Dendritic cell treated with granulocyte-macrophage colony-stimulating factor and Interleukin-4, amounts not matched to agents 40 ng/mL and 50 ng/mL, for 4 days (primary cell): ENCODE measurements around the gene VNN1.
"Not testable (repeated sequence)": the region's sequence is repeated elsewhere in the genome, so short reads cannot be mapped to it uniquely, and the experiment has no call there.

Source experiments
- H3K27ac Mint-ChIP-seq: one replicate; pipeline ENCODE4 v1.8.0; 2022; ENCODE audit warnings: mild to moderate bottlenecking, mixed read lengths
- H3K27me3 Mint-ChIP-seq: one replicate; pipeline ENCODE4 v1.8.0; 2022; ENCODE audit warnings: mild to moderate bottlenecking, mixed read lengths
- H3K36me3 Mint-ChIP-seq: one replicate; pipeline ENCODE4 v1.8.0; 2022; ENCODE audit warnings: low read depth, mixed read lengths
- H3K4me1 Mint-ChIP-seq: one replicate; pipeline ENCODE4 v1.8.0; 2022; ENCODE audit warnings: low read depth, mixed read lengths
- H3K4me3 Mint-ChIP-seq: one replicate; pipeline ENCODE4 v1.8.0; 2022; ENCODE audit warnings: mild to moderate bottlenecking, moderate library complexity, mixed read lengths
- H3K9me3 Mint-ChIP-seq: one replicate; pipeline ENCODE4 v1.8.0; 2022; ENCODE audit warnings: mixed read lengths
- intact Hi-C: fragments of 100-400 bp; cut with micrococcal nuclease; formaldehyde crosslinking; loops from one replicate; pipeline ENCODE4 v1.15.0; 2022

Gene VNN1

GRCh38 chr6:132708771-132709170, 5.1 kb downstream of the VNN1 start:
- H3K27me3 Mint-ChIP-seq = no peaks in the 10 kb centered on the region
- no peak overlapping the region for H3K4me3 Mint-ChIP-seq
- no peaks in the 10 kb centered on the region for H3K36me3 Mint-ChIP-seq
- H3K27ac Mint-ChIP-seq = no peak overlapping the region
- intact Hi-C loops = no loop called here
- H3K9me3 Mint-ChIP-seq = peaks cover 10% of the 10 kb centered on the region
- peaks cover 4% of the 10 kb centered on the region for H3K4me1 Mint-ChIP-seq

GRCh38 chr6:132708002-132708401, 5.9 kb downstream of the VNN1 start:
- Mint-ChIP-seq H3K27ac (no peak overlapping the region), H3K36me3 (no peaks in the 10 kb centered on the region), H3K9me3 (peaks cover 10% of the 10 kb centered on the region), H3K4me3 (no peak overlapping the region), H3K27me3 (no peaks in the 10 kb centered on the region), H3K4me1 (no peaks in the 10 kb centered on the region)
- intact Hi-C loops = no loop called here

DNA sequence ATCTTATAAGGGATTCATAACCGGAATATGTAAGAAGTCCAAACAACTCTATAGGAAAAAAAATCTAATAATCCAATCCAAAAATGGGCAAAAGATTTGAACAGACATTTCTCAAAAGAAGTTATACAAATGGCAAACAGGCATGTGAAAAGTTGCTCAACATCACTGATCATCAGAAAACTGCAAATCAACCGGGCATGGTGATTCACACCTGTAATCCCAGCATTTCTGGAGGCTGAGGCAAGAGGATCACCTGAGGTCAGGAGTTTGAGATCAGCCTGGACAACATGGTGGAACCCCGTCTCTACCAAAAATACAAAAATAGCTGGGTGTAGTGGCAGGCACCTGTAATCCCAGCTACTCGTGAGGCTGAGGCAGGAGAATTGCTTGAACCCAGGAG, 7.1 kb downstream of the VNN1 start:
- intact Hi-C loops, H3K36me3 Mint-ChIP-seq: not testable (repeated sequence)

DNA sequence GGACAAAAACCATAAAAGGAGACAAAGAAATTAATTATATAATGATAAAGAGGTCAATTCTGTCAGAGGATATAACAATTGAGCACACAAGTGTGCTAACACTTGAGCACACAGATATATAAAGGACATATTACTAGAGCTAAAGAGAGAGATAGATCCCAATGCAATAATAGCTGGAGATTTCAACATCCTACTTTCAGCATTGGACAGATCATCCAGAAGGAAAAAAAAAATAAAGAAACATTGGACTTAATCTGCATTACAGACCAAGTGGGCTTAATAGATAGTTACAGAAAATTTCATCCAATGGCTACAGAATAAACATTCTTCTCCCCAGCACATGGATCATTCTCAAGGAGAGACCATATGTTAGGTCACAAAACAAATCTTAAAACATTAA, 9.9 kb downstream of the VNN1 start:
- intact Hi-C loops = no loop called here
- H3K9me3 Mint-ChIP-seq = peaks cover 10% of the 10 kb centered on the region
- no peaks in the 10 kb centered on the region for H3K4me1 Mint-ChIP-seq
- no peaks in the 10 kb centered on the region for H3K36me3 Mint-ChIP-seq
- H3K4me3 Mint-ChIP-seq = no peak overlapping the region
- no peaks in the 10 kb centered on the region for H3K27me3 Mint-ChIP-seq
- no peak overlapping the region for H3K27ac Mint-ChIP-seq

More for the DNA sequence above, 7.1 kb downstream of the VNN1 start:
- H3K4me1 Mint-ChIP-seq, H3K27me3 Mint-ChIP-seq, H3K27ac Mint-ChIP-seq, H3K4me3 Mint-ChIP-seq: not testable (repeated sequence)
- peaks cover 10% of the 10 kb centered on the region for H3K9me3 Mint-ChIP-seq

DNA sequence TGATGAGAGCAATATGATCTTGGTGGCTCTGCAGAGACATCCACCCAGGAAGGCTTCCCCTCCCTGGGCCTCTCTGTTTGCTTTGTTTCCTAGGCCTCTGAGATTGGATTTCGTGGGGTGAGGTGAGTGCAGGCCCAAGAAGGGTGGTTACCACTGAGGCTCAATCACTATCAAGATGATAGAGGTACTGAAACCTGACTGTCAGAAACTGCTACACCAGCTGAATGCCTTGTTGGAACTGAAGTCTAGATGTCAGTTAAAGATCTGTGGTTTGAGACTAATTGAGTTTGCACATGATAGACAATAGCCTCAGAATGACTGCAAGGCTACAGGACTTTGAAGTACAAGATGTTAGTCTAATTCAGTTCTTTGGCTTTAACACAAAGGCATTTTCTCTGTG, 15.2 kb downstream of the VNN1 start:
- Mint-ChIP-seq H3K4me1 (no peaks in the 10 kb centered on the region), H3K27ac (no peak overlapping the region), H3K27me3 (no peaks in the 10 kb centered on the region), H3K36me3 (peaks cover 11% of the 10 kb centered on the region), H3K9me3 (peaks cover 16% of the 10 kb centered on the region), H3K4me3 (no peak overlapping the region)
- intact Hi-C loops = no loop called here

DNA sequence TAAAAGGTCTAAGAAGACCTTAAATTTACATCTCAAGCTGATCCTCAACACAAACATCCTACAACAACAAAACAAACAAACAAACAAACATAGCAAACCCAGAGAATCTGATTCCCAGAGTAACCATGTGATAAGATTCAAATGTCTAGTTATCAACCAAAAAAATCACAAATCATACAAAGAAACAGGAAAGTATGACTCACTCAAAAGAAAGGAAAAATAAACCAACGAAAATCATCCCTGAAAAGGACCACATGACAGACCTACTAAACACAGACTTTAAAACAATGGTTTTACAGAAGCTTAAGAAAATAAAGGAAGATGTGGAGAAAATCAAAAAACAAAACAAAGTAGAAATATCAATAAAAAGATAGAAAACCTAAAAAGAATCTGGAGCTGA, 18.1 kb downstream of the VNN1 start:
- Mint-ChIP-seq H3K36me3 (peaks cover 11% of the 10 kb centered on the region), H3K4me3 (no peak overlapping the region), H3K4me1 (no peaks in the 10 kb centered on the region), H3K9me3 (peaks cover 16% of the 10 kb centered on the region), H3K27me3 (no peaks in the 10 kb centered on the region), H3K27ac (no peak overlapping the region)
- intact Hi-C loops = no loop called here

DNA sequence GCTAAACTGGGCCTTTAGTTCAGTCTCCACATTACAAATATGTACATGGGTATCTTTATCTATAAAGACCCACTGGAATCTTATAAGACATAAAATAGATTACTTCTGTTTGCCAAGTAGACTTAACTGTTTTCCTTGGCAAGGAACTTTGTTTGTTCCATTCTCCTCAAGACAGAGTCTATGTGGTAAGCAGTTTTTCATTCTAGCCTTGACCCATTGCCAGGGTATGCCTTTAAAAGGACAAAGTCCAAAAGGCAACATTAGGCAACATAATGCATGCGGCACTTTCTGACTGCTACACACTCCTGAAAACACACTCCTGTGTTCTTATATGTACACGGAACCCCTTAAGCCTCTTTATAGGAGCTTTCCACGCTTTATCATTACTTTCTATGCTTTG, 20.4 kb downstream of the VNN1 start:
- H3K4me3 Mint-ChIP-seq = no peak overlapping the region

DNA sequence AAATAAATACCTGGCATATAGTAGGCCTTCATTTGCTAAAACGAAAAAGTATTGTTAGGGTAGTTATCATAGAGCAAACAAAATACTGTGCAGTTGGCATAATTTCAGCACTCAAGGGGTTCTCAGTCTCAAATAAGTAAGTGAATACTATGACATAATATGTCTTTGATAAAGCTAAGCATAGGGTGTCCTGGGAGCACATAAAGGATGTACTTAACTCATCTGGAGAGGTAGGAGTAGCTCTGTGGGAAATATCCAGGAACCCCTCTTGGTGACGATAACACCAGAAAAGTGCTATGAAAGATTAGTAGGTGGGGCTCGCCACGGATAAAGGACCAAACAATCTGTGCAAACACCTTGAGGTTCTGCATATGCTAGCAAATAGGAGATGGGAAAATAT, 23.2 kb downstream of the VNN1 start:
- H3K9me3 Mint-ChIP-seq = peaks cover 4% of the 10 kb centered on the region
- no peak overlapping the region for H3K27ac Mint-ChIP-seq
- peaks cover 12% of the 10 kb centered on the region for H3K4me1 Mint-ChIP-seq
- no peak overlapping the region for H3K4me3 Mint-ChIP-seq
- no peaks in the 10 kb centered on the region for H3K27me3 Mint-ChIP-seq
- intact Hi-C loops = no loop called here
- peaks cover 2% of the 10 kb centered on the region for H3K36me3 Mint-ChIP-seq

More for the DNA sequence above, 20.4 kb downstream of the VNN1 start:
- Mint-ChIP-seq H3K27ac (no peak overlapping the region), H3K36me3 (peaks cover 11% of the 10 kb centered on the region), H3K9me3 (peaks cover 16% of the 10 kb centered on the region), H3K4me1 (no peaks in the 10 kb centered on the region), H3K27me3 (no peaks in the 10 kb centered on the region)
- intact Hi-C loops = no loop called here

GRCh38 chr6:132687306-132687705, 26.5 kb downstream of the VNN1 start:
- intact Hi-C loops = no loop called here
- no peak overlapping the region for H3K4me3 Mint-ChIP-seq
- H3K27ac Mint-ChIP-seq = no peak overlapping the region
- H3K27me3 Mint-ChIP-seq = no peaks in the 10 kb centered on the region
- H3K36me3 Mint-ChIP-seq = no peaks in the 10 kb centered on the region
- no peaks in the 10 kb centered on the region for H3K9me3 Mint-ChIP-seq
- peaks cover 19% of the 10 kb centered on the region for H3K4me1 Mint-ChIP-seq

GRCh38 chr6:132686531-132686930, 27.3 kb downstream of the VNN1 start:
- intact Hi-C loops = no loop called here
- Mint-ChIP-seq H3K27me3 (no peaks in the 10 kb centered on the region), H3K36me3 (no peaks in the 10 kb centered on the region), H3K4me1 (peaks cover 19% of the 10 kb centered on the region), H3K27ac (no peak overlapping the region), H3K4me3 (no peak overlapping the region), H3K9me3 (no peaks in the 10 kb centered on the region)

GRCh38 chr6:132685009-132685408, 28.8 kb downstream of the VNN1 start:
- Mint-ChIP-seq H3K4me1 (peaks cover 19% of the 10 kb centered on the region), H3K27me3 (no peaks in the 10 kb centered on the region), H3K27ac (no peak overlapping the region), H3K9me3 (no peaks in the 10 kb centered on the region), H3K36me3 (no peaks in the 10 kb centered on the region), H3K4me3 (no peak overlapping the region)
- intact Hi-C loops = no loop called here

DNA sequence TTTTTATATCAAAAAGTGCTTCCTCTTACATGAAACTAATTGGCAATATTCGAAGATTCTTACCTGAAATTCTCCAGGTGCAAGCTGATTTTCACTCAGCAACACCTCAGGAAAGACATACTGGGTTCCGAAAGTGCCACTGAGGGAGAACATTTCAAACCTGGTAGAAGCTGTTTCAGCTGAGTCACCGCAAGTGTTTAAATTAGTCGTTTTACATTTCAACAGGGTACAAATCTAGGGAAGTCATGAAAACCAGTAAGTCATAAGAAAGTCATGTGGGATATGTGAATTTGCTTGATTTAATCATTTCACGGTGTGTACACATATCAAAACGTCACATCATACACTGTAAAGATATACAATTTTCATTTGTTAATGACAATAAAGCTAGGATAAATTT, 29.6 kb downstream of the VNN1 start:
- Mint-ChIP-seq H3K27me3 (no peaks in the 10 kb centered on the region), H3K4me1 (peaks cover 21% of the 10 kb centered on the region), H3K27ac (no peak overlapping the region), H3K9me3 (no peaks in the 10 kb centered on the region), H3K4me3 (no peak overlapping the region), H3K36me3 (no peaks in the 10 kb centered on the region)
- intact Hi-C loops = no loop called here

DNA sequence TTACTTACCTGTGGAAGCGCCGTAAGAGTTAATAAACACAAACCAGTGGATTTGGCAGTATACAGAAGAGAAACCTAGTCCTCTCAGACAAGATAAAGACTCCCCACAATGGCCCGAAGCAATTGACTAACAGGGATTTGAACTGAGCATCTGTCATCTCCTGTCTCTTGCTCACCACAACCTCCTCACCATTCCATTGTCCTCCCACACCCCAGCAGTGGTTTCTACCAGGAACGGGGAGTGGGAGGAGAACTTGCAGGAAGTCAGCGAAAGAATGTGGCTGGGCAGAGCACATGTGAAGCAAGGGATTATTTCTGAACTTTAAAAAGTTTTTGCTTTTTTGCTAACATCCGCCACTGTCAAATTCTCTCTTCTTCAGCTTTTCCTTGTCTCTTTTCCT, 30.3 kb downstream of the VNN1 start:
- Mint-ChIP-seq H3K9me3 (no peaks in the 10 kb centered on the region), H3K4me1 (peaks cover 27% of the 10 kb centered on the region), H3K4me3 (no peak overlapping the region), H3K36me3 (no peaks in the 10 kb centered on the region), H3K27me3 (no peaks in the 10 kb centered on the region), H3K27ac (no peak overlapping the region)
- intact Hi-C loops = no loop called here

DNA sequence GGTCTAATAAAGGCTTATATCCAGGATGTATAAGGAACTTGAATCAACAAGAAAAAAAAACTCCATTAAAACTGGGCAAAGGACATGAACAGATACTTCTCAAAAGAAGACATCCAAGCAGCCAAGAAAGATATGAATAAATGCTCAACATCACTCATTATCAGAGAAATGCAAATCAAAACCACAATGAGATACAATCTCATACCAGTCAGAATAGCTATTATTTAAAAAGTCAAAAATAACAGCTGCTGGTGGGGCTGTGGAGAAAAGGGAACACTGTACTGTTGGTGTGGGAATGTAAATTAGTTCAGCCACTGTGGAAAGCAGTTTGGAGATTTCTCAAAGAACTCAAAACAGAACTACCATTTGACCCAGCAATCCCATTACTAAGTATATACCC, 34.8 kb downstream of the VNN1 start:
- intact Hi-C loops, H3K9me3 Mint-ChIP-seq, H3K27ac Mint-ChIP-seq, H3K27me3 Mint-ChIP-seq, H3K36me3 Mint-ChIP-seq, H3K4me3 Mint-ChIP-seq: not testable (repeated sequence)
- peaks cover 27% of the 10 kb centered on the region for H3K4me1 Mint-ChIP-seq

DNA sequence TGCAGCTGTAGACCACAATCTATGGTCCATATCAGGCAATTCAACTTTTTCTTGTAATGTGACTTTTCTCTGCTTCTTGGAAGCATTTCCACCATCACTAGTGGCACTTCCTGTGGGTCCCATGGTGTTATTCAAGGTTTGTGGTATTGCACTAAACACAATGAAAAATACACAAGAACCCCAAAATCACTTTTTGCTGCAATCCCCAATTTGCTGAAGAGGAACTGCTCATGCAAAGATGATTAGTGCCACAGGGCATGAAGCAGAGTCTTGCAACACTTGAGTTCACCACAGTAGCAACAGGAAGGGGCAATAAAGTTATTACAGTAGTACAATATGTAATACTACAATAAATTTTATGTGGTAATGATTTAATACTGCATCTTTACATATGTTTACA, 38.1 kb downstream of the VNN1 start:
- no peaks in the 10 kb centered on the region for H3K36me3 Mint-ChIP-seq
- intact Hi-C loops = no loop called here
- no peaks in the 10 kb centered on the region for H3K27me3 Mint-ChIP-seq
- no peak overlapping the region for H3K27ac Mint-ChIP-seq
- H3K4me3 Mint-ChIP-seq = no peak overlapping the region
- no peaks in the 10 kb centered on the region for H3K9me3 Mint-ChIP-seq
- peaks cover 20% of the 10 kb centered on the region for H3K4me1 Mint-ChIP-seq
